Measurements from ENCODE around the gene MAGEB5. TPM values are rescaled to one million over a fixed set of nuclear protein-coding genes. Genes with fewer than 3 reads are reported as not detected.

Gene MAGEB5
- total and polyA plus RNA-seq, 2 donors (not counting 1 experiment from before 2014, with no cell fraction given) = not detected

DNA sequence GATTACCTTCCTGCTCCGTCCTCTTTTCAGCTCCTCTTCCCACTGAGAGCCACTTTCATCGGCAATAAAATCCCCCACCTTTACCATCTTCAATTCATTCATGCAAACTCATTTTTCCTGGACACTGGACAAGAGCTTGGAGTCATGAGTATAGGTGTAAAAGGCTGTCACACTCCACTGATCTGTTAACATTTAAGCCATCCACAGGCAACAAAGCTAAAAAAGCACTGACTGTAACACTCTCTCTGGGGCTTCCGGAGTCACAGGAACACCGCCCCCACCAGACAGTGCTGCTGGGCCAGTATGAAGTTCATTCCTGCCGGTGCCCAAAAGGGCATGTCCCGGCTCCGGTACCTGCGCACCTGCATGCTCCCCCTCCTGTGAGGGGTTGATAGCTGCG lies 38.5 kb downstream of the MAGEB5 start:
- Mint-ChIP-seq H3K4me3 (no peak overlapping the region), H3K27me3 (no peaks in the 10 kb centered on the region), H3K4me1 (no peaks in the 10 kb centered on the region), H3K27ac (no peak overlapping the region), H3K9me3 (ENCODE audit: insufficient read depth) (no peaks in the 10 kb centered on the region)
- no peaks in the 10 kb centered on the region for H4K20me1 ChIP-seq (ENCODE audit: control insufficient read depth, insufficient read depth, low read length, poor library complexity, severe bottlenecking)
- 100% methylated on average over 2 of the region's 9 CpGs for WGBS (ENCODE audit: insufficient coverage)
- DNase-seq (no peak), ATAC-seq (ENCODE audit: low read depth) (no peak)
- no peak overlapping the region for H3K4me2 ChIP-seq (replicated peaks; ENCODE audit: low read depth, low read length, poor library complexity, severe bottlenecking)
- H2AFZ ChIP-seq (ENCODE audit: insufficient read depth, low read depth, low read length, poor library complexity, severe bottlenecking) = no peak overlapping the region
- H3K79me2 ChIP-seq (ENCODE audit: control insufficient read depth, insufficient read depth, low read length) = no peaks in the 10 kb centered on the region
- H3K27me3 ChIP-seq (replicated peaks in 1 of 4; ENCODE audit: control extremely low read depth in 1 of 4, control insufficient read depth in 3 of 4, insufficient read depth in 4 of 4, low read length in 3 of 4) = no peaks in the 10 kb centered on the region
- no peak overlapping the region for H3K4me3 ChIP-seq (ENCODE audit: control extremely low read depth in 1 of 5, extremely low read depth in 1 of 5, insufficient read depth in 1 of 5, low read depth in 2 of 5, low read length in 4 of 5)
- intact Hi-C loops (cut with micrococcal nuclease) = no loop called here
- CTCF ChIA-PET = no interaction called here
- no peaks in the 10 kb centered on the region for H3K36me3 ChIP-seq (replicated peaks in 1 of 2; ENCODE audit: control extremely low read depth in 1 of 2, control insufficient read depth in 1 of 2, extremely low read depth in 1 of 2, insufficient read depth in 2 of 2, low read length in 1 of 2)
- H3K27ac ChIP-seq (ENCODE audit: low read length in 2 of 2) = no peak overlapping the region
- TF ChIP-seq, protein P1, sequence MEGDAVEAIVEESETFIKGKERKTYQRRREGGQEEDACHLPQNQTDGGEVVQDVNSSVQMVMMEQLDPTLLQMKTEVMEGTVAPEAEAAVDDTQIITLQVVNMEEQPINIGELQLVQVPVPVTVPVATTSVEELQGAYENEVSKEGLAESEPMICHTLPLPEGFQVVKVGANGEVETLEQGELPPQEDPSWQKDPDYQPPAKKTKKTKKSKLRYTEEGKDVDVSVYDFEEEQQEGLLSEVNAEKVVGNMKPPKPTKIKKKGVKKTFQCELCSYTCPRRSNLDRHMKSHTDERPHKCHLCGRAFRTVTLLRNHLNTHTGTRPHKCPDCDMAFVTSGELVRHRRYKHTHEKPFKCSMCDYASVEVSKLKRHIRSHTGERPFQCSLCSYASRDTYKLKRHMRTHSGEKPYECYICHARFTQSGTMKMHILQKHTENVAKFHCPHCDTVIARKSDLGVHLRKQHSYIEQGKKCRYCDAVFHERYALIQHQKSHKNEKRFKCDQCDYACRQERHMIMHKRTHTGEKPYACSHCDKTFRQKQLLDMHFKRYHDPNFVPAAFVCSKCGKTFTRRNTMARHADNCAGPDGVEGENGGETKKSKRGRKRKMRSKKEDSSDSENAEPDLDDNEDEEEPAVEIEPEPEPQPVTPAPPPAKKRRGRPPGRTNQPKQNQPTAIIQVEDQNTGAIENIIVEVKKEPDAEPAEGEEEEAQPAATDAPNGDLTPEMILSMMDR (IDR thresholded peaks at IDR 0.05) = no peak
- no peak for TF ChIP-seq EZH2 (IDR thresholded peaks at IDR 0.05; ENCODE audit: borderline replicate concordance, insufficient read depth, low read depth, low read length, poor library complexity, severe bottlenecking)
- H3K9me3 ChIP-seq (ENCODE audit: control extremely low read depth in 1 of 3, control insufficient read depth in 2 of 3, insufficient read depth in 1 of 3, low read length in 2 of 3) = no peaks in the 10 kb centered on the region
- POLR2A ChIA-PET = no interaction called here
- H3K9ac ChIP-seq (ENCODE audit: low read length) = no peak overlapping the region
- H3K4me1 ChIP-seq (ENCODE audit: control insufficient read depth in 2 of 2, insufficient read depth in 2 of 2, low read length in 2 of 2) = no peaks in the 10 kb centered on the region

DNA sequence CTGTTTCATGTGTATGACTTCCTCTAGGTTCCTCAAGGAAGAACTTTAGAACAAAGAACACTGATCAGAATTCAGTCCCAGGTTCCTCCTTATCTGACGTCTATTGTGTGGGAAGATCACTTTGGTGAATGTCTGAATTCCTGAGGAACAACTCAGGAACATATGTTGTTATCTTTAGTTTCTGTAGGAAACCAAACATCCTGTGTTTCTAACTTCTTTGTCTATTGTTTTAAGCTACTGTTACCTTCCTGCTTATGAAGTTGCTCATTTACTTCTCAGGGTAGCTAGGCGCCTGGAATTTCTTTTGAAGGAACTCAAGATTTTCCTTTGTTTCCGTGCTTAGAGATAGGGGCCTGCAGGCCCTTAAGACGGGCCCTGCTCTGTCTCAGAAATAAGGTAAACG lies 46.2 kb downstream of the MAGEB5 start:
- H3K4me1 ChIP-seq (ENCODE audit: control insufficient read depth in 2 of 2, insufficient read depth in 2 of 2, low read length in 2 of 2) = no peaks in the 10 kb centered on the region
- ATAC-seq (ENCODE audit: low read depth) = no peak
- no peak overlapping the region for H3K4me3 Mint-ChIP-seq
- ChIA-PET POLR2A (no interaction called here), CTCF (no interaction called here)
- no peak overlapping the region for H3K27ac Mint-ChIP-seq
- H3K27ac ChIP-seq (ENCODE audit: low read length in 2 of 2) = no peak overlapping the region
- no peaks in the 10 kb centered on the region for H3K36me3 ChIP-seq (replicated peaks in 1 of 2; ENCODE audit: control extremely low read depth in 1 of 2, control insufficient read depth in 1 of 2, extremely low read depth in 1 of 2, insufficient read depth in 2 of 2, low read length in 1 of 2)
- no peaks in the 10 kb centered on the region for H3K4me1 Mint-ChIP-seq
- no peak overlapping the region for H3K9ac ChIP-seq (ENCODE audit: low read length)
- no peaks in the 10 kb centered on the region for H3K79me2 ChIP-seq (ENCODE audit: control insufficient read depth, insufficient read depth, low read length)
- 72% methylated on average over 2 of the region's 5 CpGs for WGBS (ENCODE audit: insufficient coverage)
- no peaks in the 10 kb centered on the region for H3K27me3 Mint-ChIP-seq
- H3K4me3 ChIP-seq (ENCODE audit: control extremely low read depth in 1 of 5, extremely low read depth in 1 of 5, insufficient read depth in 1 of 5, low read depth in 2 of 5, low read length in 4 of 5) = no peak overlapping the region
- intact Hi-C loops (cut with micrococcal nuclease) = no loop called here
- no peak for DNase-seq
- TF ChIP-seq, protein P1 (IDR thresholded peaks at IDR 0.05) = no peak
- no peak for TF ChIP-seq EZH2 (IDR thresholded peaks at IDR 0.05; ENCODE audit: borderline replicate concordance, insufficient read depth, low read depth, low read length, poor library complexity, severe bottlenecking)
- H2AFZ ChIP-seq (ENCODE audit: insufficient read depth, low read depth, low read length, poor library complexity, severe bottlenecking) = no peak overlapping the region
- no peaks in the 10 kb centered on the region for H3K27me3 ChIP-seq (replicated peaks in 1 of 4; ENCODE audit: control extremely low read depth in 1 of 4, control insufficient read depth in 3 of 4, insufficient read depth in 4 of 4, low read length in 3 of 4)
- no peak overlapping the region for H3K4me2 ChIP-seq (replicated peaks; ENCODE audit: low read depth, low read length, poor library complexity, severe bottlenecking)
- H3K9me3 Mint-ChIP-seq (ENCODE audit: insufficient read depth) = no peaks in the 10 kb centered on the region
- H3K9me3 ChIP-seq (ENCODE audit: control extremely low read depth in 1 of 3, control insufficient read depth in 2 of 3, insufficient read depth in 1 of 3, low read length in 2 of 3) = peaks cover 0 to 6% (median 0%) of the 10 kb centered on the region in 3 donors
- H4K20me1 ChIP-seq (ENCODE audit: control insufficient read depth, insufficient read depth, low read length, poor library complexity, severe bottlenecking) = no peaks in the 10 kb centered on the region

Other genes with a start within 250 kb of the MAGEB5 start
- gene MAGEB18, start 77.8 kb upstream of the MAGEB5 start, total RNA-seq = not detected in 2 replicates
- not detected in 2 replicates for gene MAGEB18, start 77.8 kb upstream of the MAGEB5 start, polyA plus RNA-seq
- gene MAGEB6B, start 55.6 kb upstream of the MAGEB5 start, total RNA-seq = not detected in 2 replicates
- gene MAGEB6B, start 55.6 kb upstream of the MAGEB5 start, polyA plus RNA-seq = not detected in 2 replicates
- not detected in 2 replicates for gene MAGEB6, start 23.7 kb upstream of the MAGEB5 start, total RNA-seq
- not detected in 2 replicates for gene MAGEB6, start 23.7 kb upstream of the MAGEB5 start, polyA plus RNA-seq